ENCODE measurements around the gene RARB.

Gene RARB

DNA sequence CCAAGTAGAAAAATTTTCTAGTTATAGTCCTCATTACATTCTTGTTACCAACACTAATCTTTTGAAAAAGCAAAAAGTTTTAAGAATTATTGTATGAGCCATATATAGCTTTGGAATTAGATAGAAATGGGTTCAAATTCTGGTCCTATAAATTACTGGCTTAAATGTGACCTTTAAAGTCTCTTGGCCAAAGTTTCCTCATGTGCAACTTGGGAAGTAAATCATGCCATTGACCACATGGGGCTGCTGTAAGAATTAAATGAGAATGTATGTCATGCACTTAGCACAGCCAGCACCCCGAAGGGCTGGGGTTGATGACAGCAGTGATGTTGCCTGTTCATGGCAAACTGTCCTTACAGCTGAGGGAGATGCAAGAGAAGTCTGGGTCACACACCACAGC lies 128.4 kb downstream of the RARB start:
- no peak for DNase-seq

DNA sequence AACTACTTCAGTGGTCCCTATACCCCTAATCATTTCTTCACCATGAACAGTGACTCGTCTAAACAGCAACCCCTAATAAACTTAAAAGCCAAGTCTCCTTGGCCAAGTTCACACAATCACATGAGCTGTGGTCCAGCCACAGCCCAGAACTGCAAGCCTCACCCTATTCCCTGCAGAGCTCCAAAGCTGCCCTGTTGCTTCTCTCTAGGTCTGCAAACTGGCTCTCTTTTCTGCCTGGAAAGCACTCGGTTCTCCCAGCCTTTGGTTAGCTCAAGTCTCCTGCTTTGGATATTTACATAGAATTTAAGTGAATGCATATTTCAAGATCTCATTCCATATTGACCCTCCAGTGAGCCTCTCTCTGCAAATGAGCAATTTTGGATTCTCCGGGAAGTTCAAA lies 129.6 kb downstream of the RARB start:
- no peak for DNase-seq

DNA sequence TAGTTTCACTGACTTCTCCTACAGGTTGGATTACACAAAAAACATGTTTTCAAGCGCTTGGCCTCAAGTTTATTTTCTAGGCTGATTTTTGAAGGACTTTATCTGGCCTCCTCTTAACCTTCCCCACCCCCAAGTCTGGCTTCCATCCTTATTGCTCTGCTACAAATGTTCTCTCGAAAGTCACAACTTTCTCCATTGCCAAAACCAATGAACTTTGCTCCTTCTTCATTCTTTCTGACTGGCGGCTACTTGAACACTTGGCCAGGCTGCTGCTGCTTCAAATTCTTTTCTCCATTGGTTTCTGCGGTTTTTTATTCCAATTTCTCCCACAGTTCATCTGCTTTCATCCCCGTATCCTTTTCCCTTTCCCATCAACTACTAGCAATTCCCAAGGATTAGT lies 130.1 kb downstream of the RARB start:
- peak; percentile 18 for DNase-seq

DNA sequence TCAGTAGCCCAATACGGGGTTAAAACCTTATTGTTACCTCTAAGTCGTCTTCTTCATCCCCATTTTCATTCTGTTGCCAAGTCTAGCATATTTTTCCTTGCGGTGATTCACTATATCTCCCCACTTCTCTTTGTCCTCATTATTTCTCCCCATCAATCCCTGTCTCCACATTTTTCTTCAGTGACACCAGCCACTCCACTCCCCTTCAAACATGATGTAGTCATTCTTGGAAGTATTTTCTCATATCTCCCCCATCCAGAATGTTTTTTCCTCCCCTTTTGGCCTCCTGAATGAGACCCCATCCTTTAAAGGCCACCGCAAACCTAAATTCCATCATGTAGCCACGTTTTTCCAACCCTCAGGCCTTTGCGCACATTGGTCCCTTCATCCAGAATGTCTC lies 130.7 kb downstream of the RARB start:
- DNase-seq, result no peak

DNA sequence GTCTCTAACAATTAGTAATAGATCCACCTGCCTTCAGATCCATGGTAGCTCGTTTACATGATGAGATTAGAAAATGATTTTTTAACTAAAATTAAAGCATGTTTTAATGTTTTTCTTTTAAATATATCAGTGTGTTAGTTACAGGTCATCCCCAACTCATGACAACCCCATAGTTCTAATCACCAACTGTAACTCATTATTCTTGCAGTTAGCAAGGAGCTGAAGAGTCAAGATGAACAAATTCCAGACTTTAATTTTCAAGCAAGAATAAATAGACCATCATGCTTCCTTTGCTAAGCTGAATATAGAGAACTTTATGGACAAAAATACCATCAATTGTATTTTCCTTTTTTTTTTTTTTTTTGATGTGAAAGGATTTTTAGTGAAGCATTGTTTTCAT lies 135.5 kb downstream of the RARB start:
- DNase-seq, result no peak

DNA sequence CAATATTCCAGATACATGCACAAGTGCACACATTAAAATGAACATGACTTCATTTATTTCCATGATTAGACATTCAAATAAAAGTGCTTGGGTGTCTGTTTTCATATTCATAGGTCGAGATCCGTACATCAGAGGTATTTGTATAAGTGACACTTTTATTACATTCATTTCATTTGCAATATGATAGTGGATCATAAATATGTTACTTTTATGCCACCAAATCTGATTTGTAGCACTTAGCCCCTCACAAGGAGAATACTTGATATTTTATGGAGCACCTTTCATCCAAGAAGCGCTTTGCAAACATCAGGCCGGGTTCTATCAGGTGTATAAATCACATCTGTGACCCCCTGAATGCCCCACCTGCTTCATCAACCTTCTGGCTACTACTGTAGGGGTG lies 136.0 kb downstream of the RARB start:
- no peak for DNase-seq

DNA sequence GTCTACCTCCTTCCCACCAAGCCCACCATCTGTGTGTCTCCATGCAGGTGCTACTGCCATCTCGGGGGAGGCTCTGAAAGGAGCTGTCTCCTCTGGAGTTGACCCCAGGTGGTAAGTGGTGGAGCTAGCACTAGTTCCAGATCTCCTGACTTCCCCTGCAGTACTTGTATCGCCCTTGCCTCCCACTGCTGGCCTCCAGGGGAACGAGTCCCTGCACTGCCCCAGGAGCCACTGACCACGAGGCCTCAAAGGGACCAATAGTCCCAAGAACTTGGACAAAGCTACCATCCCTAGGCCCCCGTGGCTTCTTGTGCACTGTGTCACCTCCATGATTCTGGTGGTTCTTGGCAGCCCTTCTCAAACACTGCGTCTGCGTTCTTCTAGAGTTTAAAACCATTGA lies 137.7 kb downstream of the RARB start:
- no peak for DNase-seq

DNA sequence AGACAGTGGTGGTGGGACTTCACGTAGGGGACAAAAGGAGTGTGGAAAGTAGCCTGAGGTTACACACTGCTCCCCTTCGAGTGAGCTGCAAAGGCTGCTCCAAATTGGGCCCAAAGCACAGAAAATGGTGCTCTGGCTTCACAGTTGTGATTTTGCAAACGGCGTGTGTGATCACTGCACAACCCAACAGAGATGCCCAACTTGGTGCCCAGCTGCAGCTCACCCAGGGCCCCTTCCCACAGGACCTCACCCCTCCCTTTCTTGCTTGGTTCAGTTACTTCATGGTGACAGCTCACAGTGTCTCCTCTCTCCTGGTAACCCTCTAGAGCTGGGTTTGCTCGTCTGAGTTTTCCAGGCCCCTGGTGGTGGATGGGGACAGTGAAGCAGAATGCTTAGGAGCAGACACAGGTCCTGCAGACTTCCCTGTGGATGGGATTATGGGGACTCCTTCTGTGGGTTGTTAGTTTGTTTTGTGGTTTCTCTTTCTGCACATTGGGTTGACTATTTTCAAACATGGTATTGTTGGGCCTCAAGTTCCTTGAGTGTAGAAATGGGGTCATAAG lies 138.4 kb downstream of the RARB start:
- no peak for DNase-seq

DNA sequence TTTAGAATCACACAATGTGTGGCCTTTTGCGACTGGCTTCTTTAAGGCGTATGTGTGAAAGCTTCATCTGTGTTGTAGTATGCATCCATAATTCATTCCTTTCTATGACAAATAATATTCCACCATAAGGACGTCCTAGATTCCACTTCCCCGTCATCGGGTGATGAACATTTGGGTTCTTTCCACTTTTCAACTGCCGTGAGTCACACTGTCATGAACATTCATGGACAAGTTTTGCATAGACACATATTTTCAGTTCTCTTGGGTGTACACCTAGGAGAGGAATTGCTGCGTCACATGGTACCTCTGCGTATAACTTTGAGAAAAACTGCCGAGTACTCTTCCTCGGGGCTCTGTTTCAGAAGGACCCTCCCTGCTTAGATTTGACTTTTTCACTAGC lies 139.3 kb downstream of the RARB start:
- DNase-seq, result no peak

DNA sequence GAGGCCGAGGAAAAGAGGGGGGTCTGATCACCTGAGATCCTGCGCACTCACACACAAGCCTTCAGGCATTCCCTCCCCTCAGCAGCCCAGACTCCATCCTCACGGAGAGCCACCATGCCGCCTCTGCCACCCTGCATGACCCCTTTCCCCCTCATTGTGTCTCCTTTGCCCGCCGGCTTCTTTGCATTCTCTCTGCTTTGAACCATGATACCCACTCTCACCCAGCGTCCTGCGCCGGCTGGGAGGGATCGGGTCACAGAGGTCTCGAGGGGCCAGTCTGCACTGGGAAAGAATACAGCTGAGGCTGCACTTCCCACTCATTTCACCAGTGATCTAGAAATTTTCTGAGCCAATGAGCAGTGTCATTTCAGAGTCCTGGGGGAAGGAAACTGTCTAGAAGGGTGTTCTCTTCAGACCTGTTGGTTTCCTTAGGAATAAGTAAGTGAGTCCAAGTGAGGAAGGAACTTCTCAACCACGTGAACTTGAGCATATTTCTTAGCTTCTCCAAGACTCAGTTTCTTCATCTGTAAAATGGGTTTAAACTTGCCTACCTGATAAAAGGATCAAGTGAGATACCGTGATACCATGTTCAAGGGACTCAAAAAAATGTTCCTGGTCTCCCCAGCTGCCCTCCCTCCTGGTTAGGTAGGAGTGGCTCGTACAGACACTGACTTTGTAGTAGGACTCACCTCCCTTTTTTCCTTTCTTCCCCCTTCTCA lies 139.9 kb downstream of the RARB start:
- DNase-seq, result no peak

DNA sequence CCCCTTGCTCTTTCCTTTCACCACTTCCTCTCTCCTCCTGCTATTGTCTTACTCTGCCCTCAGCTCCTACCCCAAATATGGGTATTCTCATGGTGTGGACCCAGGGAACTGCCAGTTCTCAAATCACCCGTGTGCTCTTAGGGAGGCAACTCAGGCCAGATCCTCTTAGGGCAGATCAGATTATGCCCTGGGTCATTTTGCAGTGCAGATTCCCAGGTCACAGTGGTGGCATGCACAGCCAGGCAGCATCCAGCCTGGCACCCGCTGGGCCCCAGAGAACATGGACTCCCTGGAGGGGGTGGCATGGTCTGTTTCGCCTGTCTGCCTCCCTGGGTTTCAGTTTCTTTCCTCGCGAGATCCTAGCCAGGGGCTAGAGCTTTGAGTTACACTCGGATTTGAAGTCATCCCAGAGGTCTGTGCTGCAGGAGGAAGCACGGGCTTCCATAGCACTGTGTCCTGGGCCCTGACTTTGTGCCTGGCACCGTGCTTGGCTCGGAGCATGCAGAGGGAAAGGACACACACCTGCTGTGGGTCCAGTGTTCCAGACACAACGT lies 140.5 kb downstream of the RARB start:
- no peak for DNase-seq

DNA sequence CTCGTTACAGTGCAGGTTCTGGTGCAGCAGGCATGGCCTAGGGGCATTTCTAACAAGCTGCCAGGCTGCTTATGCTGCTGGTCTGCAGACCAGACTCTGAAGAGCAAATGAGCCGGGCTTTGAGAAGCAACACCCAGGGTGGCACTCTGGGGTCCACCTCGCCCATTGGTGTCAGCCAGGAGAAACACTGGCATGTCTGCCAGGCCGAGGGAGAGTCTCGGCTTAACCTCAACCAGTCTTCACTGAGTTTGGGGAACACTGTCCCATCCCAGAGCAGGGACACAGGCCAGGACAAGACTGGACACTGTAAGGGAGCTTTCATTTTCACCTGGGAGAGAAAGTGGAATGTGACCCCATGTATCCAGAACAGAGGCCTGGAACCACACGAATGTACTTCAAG lies 143.2 kb downstream of the RARB start:
- no peak for DNase-seq

DNA sequence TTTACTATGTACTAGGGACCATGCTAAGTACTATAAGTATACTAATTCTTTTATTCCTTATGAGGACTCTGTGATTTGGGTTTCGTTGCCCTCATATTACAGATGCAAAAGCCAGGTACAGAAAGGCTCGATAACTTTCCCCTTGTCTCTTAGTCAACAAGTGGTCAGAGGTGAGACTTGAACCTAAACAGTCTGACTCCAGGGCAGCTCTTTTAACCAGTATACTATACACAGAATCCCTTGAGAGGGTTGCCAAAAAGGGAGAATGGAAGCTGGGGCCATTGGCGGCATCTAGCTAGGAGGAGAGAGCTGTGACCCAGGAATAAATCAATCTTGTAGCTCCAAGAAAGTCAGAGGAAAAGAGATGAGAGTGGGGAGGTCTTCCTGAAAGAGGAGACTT lies 144.3 kb downstream of the RARB start:
- DNase-seq, result no peak

DNA sequence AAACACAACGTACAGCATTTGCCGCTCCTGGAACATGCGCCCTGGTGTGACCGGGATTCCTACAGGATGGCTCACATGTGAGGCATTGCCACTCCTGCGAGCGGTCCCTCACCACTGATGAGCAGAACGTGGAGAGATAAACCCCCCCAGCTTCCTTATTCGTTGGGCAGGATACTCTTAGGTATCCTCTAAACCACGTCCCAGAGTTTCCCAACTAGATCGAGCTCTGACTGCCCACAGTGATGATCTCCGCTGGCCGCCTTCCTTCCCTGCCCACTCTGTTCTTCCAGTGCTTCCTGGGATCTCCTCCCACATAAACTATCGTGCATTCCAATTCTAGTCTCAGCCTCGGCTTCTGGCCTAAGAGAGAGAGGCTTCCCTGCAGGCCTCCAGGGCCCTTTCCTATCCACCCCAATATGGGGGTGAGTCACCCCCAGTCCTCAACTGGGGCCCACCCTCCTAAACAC lies 144.9 kb downstream of the RARB start:
- no peak for DNase-seq

DNA sequence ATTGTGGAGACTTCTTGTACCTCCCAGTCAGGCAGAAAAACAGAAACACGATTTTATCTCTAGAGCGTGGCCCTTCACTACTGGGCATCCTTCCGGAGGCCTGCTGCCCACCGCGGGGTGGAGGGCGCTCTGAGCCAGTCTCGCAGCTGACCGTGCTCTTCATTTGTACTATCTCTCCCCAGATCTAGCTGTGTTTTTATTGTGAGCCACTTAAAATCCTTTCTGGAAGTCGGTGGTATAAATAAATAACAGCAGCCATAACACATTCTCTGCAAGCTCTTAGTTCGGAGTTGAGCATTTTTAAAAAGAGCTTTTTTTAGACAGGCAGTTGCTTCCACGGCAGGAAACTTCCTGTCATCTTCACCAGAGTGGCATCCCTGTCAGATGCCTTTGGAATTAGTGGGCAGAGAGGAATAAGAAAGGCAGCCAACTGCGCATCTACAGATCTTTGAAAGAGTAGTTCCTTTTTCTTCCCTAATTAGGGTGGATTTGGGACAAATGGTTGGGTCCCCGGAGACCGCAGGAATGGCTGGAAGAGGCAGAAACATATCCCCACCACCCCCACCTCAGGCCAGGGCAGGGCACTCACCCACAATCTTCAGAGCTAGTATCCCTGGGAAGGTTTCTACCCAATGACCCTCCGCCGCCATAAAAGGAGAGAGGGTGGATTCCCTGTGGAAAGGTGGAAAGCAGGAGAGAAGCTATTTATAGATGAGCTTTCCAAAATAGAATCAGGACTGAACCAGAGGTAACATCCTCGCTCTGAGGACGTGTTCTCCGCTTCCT lies 145.5 kb downstream of the RARB start:
- DNase-seq, result no peak

DNA sequence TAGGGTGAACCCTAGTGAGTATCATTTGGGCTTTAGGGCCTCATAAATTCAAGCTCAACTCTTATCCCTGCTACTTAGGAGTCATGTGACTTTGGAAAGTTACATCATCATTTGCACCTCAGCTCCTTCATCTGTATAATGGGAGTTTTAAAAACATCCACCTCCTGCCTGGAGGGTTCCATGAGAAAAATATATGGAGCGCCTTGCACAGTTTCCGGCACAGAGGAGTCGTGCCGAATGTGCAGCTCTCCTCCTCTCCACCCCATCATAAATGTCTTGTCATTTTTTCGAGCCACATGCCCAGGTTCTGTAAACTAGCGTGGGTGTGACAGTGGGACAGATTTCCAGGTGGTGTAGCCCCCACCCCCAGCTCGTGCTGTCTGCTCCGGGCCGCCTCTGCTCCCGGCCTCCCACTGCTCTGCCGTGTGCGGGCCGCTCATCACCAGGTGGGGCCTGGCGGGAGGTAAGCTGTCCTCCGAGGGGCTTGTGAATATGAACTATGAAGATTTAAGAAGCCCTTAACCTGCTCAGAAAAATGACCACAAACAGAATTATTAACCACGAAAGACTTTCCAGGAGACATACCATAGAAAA lies 146.2 kb downstream of the RARB start:
- DNase-seq, result no peak

DNA sequence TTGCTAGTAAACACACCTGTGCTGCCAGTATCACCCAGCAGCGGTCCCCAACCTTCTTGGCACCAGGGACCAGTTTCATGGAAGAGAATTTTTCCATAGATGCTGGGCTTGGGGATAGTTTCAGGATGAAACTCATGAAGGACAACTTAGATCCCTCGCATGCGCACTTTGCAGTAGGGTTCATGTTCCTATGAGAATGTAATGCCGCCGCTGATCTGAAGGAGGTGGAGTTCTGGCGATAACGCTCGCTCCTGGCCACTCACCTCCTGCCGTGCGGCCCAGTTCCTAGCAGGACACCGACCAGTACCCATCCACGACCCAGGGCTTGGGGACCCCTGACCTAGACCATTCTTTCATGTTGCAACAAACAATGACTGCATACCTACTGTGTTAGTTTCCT lies 146.9 kb downstream of the RARB start:
- DNase-seq, result no peak

DNA sequence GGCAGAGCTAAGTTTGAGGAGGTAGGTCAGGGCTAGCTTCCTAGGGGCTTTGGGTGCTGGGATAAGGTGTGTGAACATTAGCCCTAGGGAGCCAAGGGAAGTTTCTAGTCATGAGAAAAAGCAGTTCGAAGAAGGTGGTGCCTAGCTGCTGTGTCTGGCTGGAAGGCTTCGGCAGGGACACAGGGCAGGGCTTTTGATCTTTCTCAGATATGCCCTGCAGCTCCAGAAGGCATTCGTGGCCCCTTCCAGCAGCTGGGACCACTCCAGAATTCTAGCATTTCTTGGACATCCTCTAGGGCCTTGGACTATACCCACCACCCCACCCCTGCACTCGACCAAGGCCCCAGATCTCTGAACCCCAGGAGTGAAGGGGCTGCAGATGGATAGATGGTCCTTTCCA lies 148.1 kb downstream of the RARB start:
- no peak for DNase-seq

DNA sequence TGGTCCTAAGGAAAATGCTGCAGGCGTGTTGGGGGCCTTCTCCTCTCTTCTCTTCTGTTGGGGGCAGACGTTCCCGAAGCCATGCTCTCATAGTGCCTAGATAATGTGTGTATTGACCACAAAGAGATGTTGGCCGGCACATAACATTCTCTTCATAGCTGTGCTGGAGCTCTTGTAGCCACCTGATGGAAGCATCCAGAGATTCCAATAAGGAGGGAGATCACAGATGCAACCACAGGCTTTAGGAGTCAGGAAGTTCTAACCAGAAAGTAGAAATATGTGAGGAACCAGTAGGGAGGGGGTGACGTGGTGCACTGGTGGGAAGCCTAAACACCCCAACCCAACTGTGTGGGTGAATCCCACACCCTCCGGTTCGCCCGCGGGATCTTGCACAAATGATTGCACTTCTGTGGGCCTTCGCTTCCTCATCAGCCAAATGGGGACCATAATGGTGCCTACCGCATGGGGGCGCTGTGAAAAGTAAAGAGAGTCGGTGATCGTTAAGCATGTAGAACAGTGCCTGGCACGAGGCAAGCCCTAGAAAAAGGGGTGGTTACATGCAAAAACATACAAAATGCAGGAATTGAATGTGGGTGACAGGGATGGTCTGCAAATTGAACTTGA lies 148.9 kb downstream of the RARB start:
- no peak for DNase-seq

DNA sequence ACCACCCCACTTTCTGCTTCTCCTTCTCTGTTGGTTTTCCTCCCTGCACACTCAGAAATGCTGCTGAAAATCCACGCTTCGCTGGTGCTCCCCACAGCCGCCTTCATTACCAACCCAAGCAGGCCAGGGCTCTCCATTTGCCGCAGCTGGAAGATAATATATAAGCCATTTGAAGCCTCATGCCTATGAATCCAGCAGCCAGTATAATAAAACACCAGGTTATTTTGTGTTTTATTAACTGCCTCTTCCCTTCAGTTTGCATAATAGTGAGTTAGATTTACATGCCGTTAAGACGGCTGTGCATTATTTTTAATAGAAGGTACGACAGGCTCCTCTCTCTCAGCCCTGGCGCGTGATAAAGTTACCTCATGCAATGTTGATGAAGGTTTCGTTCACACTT lies 150.0 kb downstream of the RARB start:
- DNase-seq, result no peak

DNA sequence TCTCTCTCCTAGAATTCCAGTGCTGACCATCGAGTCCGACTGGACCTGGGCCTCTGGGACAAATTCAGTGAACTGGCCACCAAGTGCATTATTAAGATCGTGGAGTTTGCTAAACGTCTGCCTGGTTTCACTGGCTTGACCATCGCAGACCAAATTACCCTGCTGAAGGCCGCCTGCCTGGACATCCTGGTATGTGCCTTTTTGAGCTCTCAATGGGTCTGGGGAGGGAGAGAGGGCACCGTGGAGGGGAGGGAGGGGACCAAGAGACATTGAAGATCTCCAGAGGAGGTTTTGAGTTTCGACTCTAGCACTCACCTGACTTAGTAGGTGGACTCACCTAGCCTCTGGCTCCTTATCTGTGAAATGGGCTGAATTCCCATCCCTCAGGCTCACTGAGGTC lies 152.5 kb downstream of the RARB start:
- DNase-seq, result no peak

DNA sequence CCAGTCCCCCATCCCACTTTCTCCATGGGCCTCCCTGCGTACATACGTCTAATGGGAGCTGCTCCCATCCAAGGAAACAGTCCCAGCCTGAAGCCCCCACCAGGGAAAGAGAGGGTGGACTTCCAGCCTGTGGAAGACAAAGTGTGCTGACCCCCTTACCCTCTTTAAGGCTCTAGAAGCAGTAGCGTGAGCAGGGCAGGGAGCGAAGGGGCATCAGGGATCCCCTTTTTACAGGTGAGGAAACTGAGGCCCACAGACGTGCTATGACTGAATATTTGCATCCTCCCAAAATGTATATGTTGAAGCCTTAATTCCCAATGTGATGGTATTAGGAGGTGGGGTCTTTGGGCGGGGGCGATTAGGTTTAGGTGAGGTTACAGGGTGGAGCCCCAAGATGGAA lies 153.3 kb downstream of the RARB start:
- DNase-seq, result no peak

DNA sequence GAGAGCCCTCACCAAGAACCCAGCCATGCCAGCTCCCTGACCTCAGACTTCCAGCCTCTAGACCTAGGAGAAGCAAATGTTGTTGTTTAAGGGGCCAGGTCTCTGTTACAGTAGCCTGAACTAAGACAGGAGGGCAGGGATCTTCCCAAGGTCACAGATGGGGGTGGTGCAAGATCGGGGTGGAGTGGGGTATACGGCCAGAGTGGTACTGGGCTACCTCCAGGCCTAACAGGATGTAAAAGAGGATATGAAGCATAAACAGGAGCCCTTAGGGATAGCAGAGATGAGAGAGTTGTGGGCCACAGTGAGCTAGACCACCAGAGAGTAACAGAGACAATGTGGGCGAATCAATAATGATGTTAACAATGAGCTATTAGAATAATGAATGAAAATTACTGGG lies 153.8 kb downstream of the RARB start:
- no peak for DNase-seq
